Endothelial cell (in vitro differentiated cells): ENCODE measurements around the gene LRP2. TPM values are rescaled to one million over a fixed set of nuclear protein-coding genes. Genes with fewer than 3 reads are reported as not detected.

Experiments
- DNase-seq: peaks from one replicate; pipeline ENCODE4 v3.0.0; 2021; ENCODE audit warnings: low spot score
- H3K27ac Mint-ChIP-seq: one replicate; pipeline ENCODE4 v1.8.0; 2021; ENCODE audit warnings: mixed read lengths, inconsistent platforms; ENCODE audit not compliant: unreplicated experiment
- H3K27me3 Mint-ChIP-seq: one replicate; pipeline ENCODE4 v1.8.0; 2021; ENCODE audit warnings: mild to moderate bottlenecking, moderate library complexity, mixed read lengths, inconsistent platforms; ENCODE audit not compliant: unreplicated experiment
- H3K36me3 Mint-ChIP-seq: one replicate; pipeline ENCODE4 v1.8.0; 2021; ENCODE audit warnings: mild to moderate bottlenecking, low read depth, mixed read lengths, inconsistent platforms; ENCODE audit not compliant: unreplicated experiment
- H3K4me1 Mint-ChIP-seq: one replicate; pipeline ENCODE4 v1.8.0; 2021; ENCODE audit warnings: mild to moderate bottlenecking, mixed read lengths, inconsistent platforms; ENCODE audit not compliant: unreplicated experiment
- H3K4me3 Mint-ChIP-seq: one replicate; pipeline ENCODE4 v1.8.0; 2021; ENCODE audit warnings: mild to moderate bottlenecking, mixed read lengths, inconsistent platforms; ENCODE audit not compliant: unreplicated experiment
- H3K9me3 Mint-ChIP-seq: one replicate; pipeline ENCODE4 v1.8.0; 2021; ENCODE audit warnings: mixed read lengths, inconsistent platforms; ENCODE audit not compliant: unreplicated experiment
- total RNA-seq: library from RNA; stranded (reverse); fragmentation: NEBNext Ultra II Directional; extraction: Animal tissue kit (Norgen Biotek cat#: 25700); gene quantifications from one replicate; pipeline ENCODE4 v1.2.1, GENCODE V29; 2021; ENCODE audit not compliant: unreplicated experiment
- TF ChIP-seq, protein P1 (sequence below): fragments of 200-600 bp; sonication (generic); IDR thresholded peaks from one replicate; pipeline ENCODE4 v1.5.0; 2021; ENCODE audit warnings: antibody characterized with exemption; ENCODE audit not compliant: unreplicated experiment

The LRP2 gene
- total RNA-seq, 1 donor from 2014 or later: 0.23 TPM

DNA sequence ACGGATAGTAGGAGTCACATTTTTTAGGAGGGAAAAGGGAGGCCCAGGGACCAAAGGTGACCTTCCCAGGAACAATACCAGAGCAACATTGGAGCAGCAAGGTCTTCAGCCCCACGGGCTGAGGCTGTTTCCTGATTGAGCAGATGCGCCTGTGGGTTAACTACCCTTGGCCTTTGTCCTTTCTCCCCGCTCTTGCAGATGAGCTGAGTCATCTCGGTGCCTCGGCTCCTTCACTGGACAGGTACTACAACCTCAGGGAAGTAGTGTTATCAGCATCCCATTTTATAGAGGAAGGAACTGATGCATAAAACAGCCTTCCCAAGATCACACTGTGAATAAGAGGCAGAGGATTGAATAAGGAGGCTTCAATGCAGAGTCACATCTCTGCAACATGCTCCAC, 249.5 kb downstream of the LRP2 start:
- no peaks in the 10 kb centered on the region for H3K27me3 Mint-ChIP-seq
- no peak overlapping the region for H3K27ac Mint-ChIP-seq
- no peak overlapping the region for H3K4me3 Mint-ChIP-seq
- H3K9me3 Mint-ChIP-seq: no peaks in the 10 kb centered on the region
- DNase-seq: no peak
- TF ChIP-seq, protein P1, sequence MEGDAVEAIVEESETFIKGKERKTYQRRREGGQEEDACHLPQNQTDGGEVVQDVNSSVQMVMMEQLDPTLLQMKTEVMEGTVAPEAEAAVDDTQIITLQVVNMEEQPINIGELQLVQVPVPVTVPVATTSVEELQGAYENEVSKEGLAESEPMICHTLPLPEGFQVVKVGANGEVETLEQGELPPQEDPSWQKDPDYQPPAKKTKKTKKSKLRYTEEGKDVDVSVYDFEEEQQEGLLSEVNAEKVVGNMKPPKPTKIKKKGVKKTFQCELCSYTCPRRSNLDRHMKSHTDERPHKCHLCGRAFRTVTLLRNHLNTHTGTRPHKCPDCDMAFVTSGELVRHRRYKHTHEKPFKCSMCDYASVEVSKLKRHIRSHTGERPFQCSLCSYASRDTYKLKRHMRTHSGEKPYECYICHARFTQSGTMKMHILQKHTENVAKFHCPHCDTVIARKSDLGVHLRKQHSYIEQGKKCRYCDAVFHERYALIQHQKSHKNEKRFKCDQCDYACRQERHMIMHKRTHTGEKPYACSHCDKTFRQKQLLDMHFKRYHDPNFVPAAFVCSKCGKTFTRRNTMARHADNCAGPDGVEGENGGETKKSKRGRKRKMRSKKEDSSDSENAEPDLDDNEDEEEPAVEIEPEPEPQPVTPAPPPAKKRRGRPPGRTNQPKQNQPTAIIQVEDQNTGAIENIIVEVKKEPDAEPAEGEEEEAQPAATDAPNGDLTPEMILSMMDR: no peak
- H3K36me3 Mint-ChIP-seq: peaks cover 3% of the 10 kb centered on the region
- H3K4me1 Mint-ChIP-seq: peaks cover 48% of the 10 kb centered on the region

DNA sequence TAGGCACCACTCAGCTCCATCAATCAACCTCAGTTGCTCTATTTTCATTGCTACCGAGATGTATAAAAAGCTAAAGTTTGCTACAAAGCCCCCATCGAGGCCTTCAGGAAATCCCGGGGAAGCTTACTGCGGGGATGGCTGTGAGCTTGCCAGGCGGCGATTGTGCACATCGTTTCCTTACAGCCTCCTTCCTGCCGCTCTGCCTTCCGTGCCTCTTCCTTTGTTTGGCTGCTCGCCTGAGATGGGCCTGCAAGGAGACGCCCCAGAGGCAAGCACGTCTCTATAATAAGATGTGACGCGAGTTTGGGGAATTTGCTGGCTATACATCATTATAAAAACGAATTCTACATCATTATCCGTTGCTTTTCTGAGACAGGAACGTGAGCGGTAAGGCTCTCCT, 251.4 kb downstream of the LRP2 start:
- no peaks in the 10 kb centered on the region for H3K27me3 Mint-ChIP-seq
- H3K4me1 Mint-ChIP-seq: peaks cover 34% of the 10 kb centered on the region
- TF ChIP-seq, protein P1: no peak
- peak overlapping the region; percentile 79 for H3K27ac Mint-ChIP-seq
- H3K9me3 Mint-ChIP-seq: no peaks in the 10 kb centered on the region
- DNase-seq: peak; percentile 62
- H3K4me3 Mint-ChIP-seq: no peak overlapping the region
- peaks cover 3% of the 10 kb centered on the region for H3K36me3 Mint-ChIP-seq

DNA sequence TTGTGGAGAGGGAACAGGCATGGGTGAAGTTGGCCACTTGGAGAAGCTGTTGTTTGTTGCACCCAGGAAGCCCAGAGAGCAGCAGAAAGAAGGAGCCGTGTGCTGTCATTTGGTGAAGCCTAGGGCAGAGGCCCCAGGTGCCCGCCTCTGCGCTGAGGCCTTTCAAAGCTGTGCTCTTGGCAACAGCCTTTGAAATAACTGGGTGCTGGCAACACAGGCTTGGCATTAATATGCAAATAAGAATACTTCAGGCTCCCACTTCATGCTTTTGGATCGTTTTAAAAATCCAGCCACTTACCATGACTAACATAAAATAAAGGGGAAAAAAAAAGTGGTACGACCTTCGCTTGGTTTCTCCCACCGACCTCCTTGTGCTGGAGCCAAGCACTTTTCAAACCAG, 251.9 kb downstream of the LRP2 start:
- H3K9me3 Mint-ChIP-seq: no peaks in the 10 kb centered on the region
- H3K36me3 Mint-ChIP-seq: peaks cover 3% of the 10 kb centered on the region
- TF ChIP-seq, protein P1: no peak
- H3K27me3 Mint-ChIP-seq: peaks cover 1% of the 10 kb centered on the region
- peak overlapping the region; percentile 79 for H3K27ac Mint-ChIP-seq
- H3K4me3 Mint-ChIP-seq: no peak overlapping the region
- peak; percentile 9 for DNase-seq
- peaks cover 34% of the 10 kb centered on the region for H3K4me1 Mint-ChIP-seq

DNA sequence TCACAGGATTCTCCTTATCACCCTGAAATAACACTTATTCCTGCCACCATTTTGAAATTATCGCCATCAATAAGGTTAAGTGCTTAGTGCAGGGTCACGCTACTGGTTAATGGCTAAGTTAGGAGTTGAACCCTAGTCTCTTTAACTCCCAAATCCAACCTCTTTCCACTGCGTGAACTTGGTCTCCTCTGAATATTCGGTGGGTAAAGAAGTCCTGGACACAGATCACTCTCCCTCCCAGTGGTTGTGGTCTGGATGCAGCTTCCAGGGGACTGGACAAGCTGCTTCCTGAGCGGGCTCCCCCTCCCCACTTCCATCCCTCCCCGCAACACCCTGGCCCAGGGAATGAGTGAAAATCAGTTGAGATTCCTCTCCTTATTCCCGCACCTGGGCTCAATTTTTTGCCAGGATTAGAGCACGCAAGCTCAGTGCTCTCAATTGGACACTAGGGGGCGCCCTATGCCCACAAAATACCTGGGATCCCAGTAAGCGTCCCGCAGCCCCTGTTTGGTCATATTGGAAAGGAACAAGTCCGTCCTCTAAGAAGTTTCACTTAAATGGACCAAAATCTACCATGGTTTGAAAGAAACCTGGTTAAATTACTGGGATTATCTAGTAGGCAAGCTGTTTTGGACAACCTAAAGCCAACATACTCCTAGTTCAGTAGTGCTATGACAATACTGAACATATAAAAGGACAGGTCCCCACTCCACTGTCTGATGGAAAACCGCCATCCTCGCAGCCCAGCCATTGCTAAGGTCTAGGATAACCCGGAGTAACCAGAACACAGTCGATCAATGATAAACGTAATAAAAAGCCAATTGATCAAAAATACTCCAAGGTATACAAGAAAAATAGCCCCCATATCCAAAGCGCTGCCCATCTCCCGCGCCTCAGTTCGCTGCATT, 252.6 kb downstream of the LRP2 start:
- peaks cover 3% of the 10 kb centered on the region for H3K36me3 Mint-ChIP-seq
- no peaks in the 10 kb centered on the region for H3K9me3 Mint-ChIP-seq
- peak; percentile 83 for DNase-seq
- H3K4me1 Mint-ChIP-seq: peaks cover 34% of the 10 kb centered on the region
- no peak overlapping the region for H3K27ac Mint-ChIP-seq
- TF ChIP-seq, protein P1: peak; percentile 87
- H3K27me3 Mint-ChIP-seq: peaks cover 1% of the 10 kb centered on the region
- H3K4me3 Mint-ChIP-seq: no peak overlapping the region

DNA sequence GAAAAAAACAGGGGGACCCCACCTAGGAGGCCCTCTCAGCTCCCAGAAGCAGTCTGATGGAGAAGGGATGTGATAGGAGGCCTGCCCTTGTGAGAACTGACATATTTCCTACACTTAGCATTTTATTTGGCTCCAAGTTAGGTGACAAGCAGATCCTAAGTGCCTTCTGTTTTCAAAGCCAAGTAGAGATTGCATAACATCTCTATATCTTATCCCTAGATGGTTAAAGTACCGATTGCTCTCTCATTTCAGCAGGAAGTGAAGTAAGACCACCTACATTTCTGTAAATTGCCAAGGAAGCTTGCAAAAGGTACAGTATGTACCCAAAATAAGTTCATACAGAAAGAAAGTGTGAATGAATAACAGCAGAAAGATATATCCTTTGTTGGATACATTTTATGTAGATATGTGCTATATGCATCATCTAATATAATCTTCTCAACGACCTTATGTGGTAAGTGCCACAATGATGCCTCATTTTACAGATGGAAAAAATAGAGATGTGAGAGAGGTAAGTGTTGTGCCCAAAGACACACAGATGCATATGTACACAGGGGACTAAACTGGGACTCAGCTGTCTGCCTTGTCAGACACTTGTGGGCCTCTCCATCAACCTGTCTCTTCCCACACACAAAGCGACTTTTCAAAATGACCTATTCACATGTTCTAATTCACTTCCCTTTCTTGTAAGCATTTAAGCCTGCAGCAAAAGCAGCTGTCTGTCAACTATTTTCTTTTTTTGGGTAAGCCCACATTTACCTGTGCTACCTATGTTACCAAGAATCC, 254.0 kb downstream of the LRP2 start:
- Mint-ChIP-seq H3K9me3 (no peaks in the 10 kb centered on the region), H3K27ac (no peak overlapping the region), H3K36me3 (no peaks in the 10 kb centered on the region), H3K4me3 (no peak overlapping the region), H3K4me1 (peaks cover 34% of the 10 kb centered on the region), H3K27me3 (peaks cover 1% of the 10 kb centered on the region)
- DNase-seq: no peak
- TF ChIP-seq, protein P1: no peak
